ENCODE measurements around the gene CROCC2. TPM values are rescaled to one million over a fixed set of nuclear protein-coding genes. Genes with fewer than 3 reads are reported as not detected.

Gene CROCC2
- total RNA-seq, 4 donors from 2014 or later, result not detected

DNA sequence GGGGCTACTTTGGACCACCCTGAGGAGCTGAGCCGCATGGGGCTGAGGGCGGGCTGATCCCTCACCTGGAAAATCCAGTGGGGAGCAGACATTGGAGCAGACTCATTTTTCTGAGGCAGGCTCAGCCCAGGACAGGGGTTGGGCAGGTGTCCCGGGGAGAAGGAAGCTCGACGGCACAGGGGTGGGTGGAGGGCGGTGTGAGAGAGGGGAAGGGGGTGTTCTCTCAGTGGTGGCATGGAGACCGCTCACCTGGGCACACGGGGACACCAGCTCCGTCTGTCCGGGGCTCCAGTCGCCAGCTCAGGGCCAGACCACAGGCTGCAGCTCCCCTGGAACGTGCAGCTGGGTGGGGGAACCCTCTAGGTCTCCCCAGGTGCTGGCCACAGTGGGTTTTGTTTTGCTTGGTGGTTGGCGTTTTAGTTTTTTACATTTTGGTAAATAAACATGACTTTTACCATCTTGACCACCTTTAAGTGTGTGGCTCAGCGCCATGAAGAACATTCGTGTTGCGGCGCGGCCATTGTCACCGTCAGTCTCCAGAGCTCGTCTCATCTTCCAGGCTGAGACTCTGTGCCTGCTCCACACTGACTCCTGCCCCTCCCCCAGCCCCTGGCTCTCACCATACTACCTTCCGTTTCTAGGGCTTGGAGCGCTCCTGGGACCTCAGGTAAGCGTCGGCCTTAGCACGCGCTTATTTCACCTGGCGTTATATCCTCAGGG lies 5.8 kb upstream of the CROCC2 start:
- no peak for DNase-seq
- in situ Hi-C loops (cut with MboI; ENCODE audit: low pct_ligation_motif_present in 1 of 4, low pct_unique_long_range_greater_than_20kb in 1 of 4, low sequenced_read_pairs in 3 of 4) (no loop called here), intact Hi-C loops (cut with DNase I; ENCODE audit: low total_unique reads) (no loop called here)
- 81 to 89% methylated on average over 7 to 27 of the region's 27 CpGs for WGBS, 2 donors (ENCODE audit: low coverage in 1 of 2)
- Histone ChIP-seq H3K36me3 (no peaks in the 10 kb centered on the region), H3K4me1 (peaks cover 0 to 20% (median 0%) of the 10 kb centered on the region in 4 donors), H3K4me3 (no peak overlapping the region), H3K27me3 (peaks cover 30% of the 10 kb centered on the region), H3K9me3 (no peaks in the 10 kb centered on the region), H3K27ac (no peak overlapping the region)
- no peak for TF ChIP-seq EP300 (IDR thresholded peaks at IDR 0.05; ENCODE audit: low read depth)

DNA sequence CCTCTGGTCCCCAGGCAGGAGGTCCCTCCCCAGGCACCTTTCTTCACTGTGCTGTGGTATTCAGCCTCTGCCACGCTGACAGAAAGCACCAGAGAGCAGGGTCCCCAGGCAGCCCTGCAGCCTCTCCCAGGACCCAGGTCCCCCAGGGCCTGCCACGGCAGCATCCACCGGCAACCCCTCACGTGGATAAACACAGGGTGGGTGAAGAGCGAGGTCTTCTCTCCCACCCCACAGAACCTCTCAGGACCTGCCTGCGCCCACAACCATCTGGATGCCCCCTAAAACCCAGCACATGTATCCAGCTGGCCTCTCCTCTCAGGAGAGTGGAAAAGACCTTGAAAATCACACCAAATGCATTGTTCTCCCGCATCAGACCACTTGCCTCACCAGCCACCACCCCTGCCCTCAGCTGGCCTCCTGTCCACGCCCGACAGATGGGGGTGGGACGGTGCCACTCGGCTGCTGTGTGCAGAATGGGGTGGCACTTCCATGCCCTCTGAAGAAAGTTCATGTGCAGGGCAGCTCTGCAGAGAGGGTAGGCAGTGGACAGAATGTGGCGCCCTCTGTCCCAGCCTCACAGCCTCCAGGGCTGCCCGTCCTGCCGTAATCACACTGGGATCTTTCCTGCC lies 4.0 kb upstream of the CROCC2 start:
- in situ Hi-C loops (cut with MboI; ENCODE audit: low pct_ligation_motif_present in 1 of 4, low pct_unique_long_range_greater_than_20kb in 1 of 4, low sequenced_read_pairs in 3 of 4), result no loop called here
- Histone ChIP-seq H3K27me3 (peaks cover 48% of the 10 kb centered on the region), H3K4me1 (peaks cover 0 to 9% (median 0%) of the 10 kb centered on the region in 4 donors), H3K36me3 (no peaks in the 10 kb centered on the region), H3K9me3 (no peaks in the 10 kb centered on the region), H3K4me3 (no peak overlapping the region), H3K27ac (no peak overlapping the region)
- 65% methylated on average over 13 of the region's 14 CpGs; no CpG with 5 or more reads in 1 of the 2 donors for WGBS, 2 donors (ENCODE audit: low coverage in 1 of 2)
- no peak for TF ChIP-seq EP300 (IDR thresholded peaks at IDR 0.05; ENCODE audit: low read depth)
- TF ChIP-seq, protein P1, sequence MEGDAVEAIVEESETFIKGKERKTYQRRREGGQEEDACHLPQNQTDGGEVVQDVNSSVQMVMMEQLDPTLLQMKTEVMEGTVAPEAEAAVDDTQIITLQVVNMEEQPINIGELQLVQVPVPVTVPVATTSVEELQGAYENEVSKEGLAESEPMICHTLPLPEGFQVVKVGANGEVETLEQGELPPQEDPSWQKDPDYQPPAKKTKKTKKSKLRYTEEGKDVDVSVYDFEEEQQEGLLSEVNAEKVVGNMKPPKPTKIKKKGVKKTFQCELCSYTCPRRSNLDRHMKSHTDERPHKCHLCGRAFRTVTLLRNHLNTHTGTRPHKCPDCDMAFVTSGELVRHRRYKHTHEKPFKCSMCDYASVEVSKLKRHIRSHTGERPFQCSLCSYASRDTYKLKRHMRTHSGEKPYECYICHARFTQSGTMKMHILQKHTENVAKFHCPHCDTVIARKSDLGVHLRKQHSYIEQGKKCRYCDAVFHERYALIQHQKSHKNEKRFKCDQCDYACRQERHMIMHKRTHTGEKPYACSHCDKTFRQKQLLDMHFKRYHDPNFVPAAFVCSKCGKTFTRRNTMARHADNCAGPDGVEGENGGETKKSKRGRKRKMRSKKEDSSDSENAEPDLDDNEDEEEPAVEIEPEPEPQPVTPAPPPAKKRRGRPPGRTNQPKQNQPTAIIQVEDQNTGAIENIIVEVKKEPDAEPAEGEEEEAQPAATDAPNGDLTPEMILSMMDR (IDR thresholded peaks at IDR 0.05), result no peak
- no peak for TF ChIP-seq POLR2AphosphoS5 (IDR thresholded peaks at IDR 0.05)
- TF ChIP-seq POLR2A (IDR thresholded peaks at IDR 0.05), result no peak
- DNase-seq, result no peak
- intact Hi-C loops (cut with DNase I; ENCODE audit: low total_unique reads), result no loop called here

DNA sequence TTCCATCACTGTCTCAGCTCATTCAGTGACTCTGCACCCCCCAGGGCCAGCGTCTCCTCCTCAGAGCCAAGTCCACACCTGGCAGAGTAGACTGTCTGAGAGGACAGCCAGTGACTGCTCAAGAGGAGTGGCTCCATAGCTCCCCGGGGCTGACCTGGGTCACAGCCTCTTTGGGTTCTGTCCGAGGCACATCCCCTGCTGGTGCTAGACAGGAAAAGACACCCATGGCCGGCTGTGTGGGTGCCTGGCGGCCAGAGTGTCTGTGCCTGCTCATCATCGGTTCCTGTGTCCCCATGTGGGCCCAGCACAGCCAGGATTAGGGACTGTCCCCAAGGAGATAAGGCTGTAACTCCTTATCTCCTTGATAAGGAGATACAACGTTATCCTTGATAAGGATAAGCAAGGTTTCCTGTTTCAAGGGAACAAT lies 3.5 kb upstream of the CROCC2 start:
- H3K27me3 ChIP-seq, result peaks cover 50% of the 10 kb centered on the region
- no peak overlapping the region for H3K4me3 ChIP-seq
- no peaks in the 10 kb centered on the region for H3K36me3 ChIP-seq
- 59% methylated on average over 3 of the region's 7 CpGs; no CpG with 5 or more reads in 1 of the 2 donors for WGBS, 2 donors (ENCODE audit: low coverage in 1 of 2)
- H3K9me3 ChIP-seq, result no peaks in the 10 kb centered on the region
- H3K27ac ChIP-seq, result no peak overlapping the region
- no peak for DNase-seq
- in situ Hi-C loops (cut with MboI; ENCODE audit: low pct_ligation_motif_present in 1 of 4, low pct_unique_long_range_greater_than_20kb in 1 of 4, low sequenced_read_pairs in 3 of 4), result no loop called here
- intact Hi-C loops (cut with DNase I; ENCODE audit: low total_unique reads), result no loop called here
- H3K4me1 ChIP-seq, result peaks cover 0 to 6% (median 0%) of the 10 kb centered on the region in 4 donors
- TF ChIP-seq POLR2AphosphoS5 (IDR thresholded peaks at IDR 0.05) (no peak), EP300 (IDR thresholded peaks at IDR 0.05; ENCODE audit: low read depth) (no peak), POLR2A (IDR thresholded peaks at IDR 0.05) (no peak)
- TF ChIP-seq, protein P1 (IDR thresholded peaks at IDR 0.05), result no peak

DNA sequence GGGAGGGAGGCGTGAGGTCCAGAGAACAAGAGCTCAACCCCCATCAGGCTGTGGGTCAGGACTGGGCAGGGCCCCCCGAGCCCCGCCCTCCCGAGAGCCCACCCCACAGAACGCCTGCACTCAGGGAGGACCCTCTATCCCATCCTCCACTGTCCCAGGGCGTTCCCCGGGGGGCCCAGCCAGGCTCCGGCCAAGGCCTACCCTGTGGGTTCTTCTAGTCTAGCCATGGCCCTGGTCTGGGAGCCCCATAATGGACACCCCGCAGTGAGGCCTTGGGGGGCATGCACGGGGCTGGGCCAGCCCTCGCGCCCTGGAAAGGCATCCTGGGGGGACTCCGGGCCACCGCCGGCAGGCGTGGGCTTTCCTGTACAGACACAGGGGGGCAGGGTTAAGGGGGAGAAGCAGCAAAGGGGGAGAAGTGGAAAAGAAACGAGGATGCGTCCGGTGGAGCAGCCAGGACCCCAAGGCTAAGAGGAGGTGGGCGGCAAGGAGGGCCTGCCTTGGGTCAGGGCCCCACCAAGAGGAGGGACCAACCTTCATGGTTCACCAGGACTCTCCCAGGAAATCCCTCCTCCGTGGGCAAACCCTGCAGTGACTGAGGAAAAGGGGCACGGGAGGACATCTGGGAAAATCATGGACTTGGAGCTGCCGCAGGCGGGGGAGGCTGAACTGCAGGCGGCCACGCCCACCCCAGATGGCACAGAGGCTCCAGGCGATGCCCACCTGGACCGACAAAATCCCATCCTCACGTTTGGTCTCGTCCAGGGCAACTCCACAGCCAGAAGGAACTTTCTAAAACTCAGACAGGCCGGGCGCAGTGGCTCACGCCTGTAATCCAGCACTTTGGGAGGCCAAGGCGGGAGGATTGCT lies 2.7 kb upstream of the CROCC2 start:
- TF ChIP-seq, protein P1 (IDR thresholded peaks at IDR 0.05), result no peak
- TF ChIP-seq POLR2AphosphoS5 (IDR thresholded peaks at IDR 0.05) (no peak), POLR2A (IDR thresholded peaks at IDR 0.05) (no peak), EP300 (IDR thresholded peaks at IDR 0.05; ENCODE audit: low read depth) (no peak)
- H3K4me3 ChIP-seq, result no peak overlapping the region
- no peaks in the 10 kb centered on the region for H3K36me3 ChIP-seq
- in situ Hi-C loops (cut with MboI; ENCODE audit: low pct_ligation_motif_present in 1 of 4, low pct_unique_long_range_greater_than_20kb in 1 of 4, low sequenced_read_pairs in 3 of 4), result no loop called here
- no peaks in the 10 kb centered on the region for H3K9me3 ChIP-seq
- H3K4me1 ChIP-seq, result no peaks in the 10 kb centered on the region
- DNase-seq, result no peak
- H3K27me3 ChIP-seq, result peaks cover 50% of the 10 kb centered on the region
- H3K27ac ChIP-seq, result no peak overlapping the region
- intact Hi-C loops (cut with DNase I; ENCODE audit: low total_unique reads), result no loop called here
- WGBS, 2 donors (ENCODE audit: low coverage in 1 of 2), result 77 to 100% methylated on average over 1 to 34 of the region's 34 CpGs
